Measurements from ENCODE around the gene MAP7D3.

Gene MAP7D3

GRCh38 chrX:136214551-136214950 lies 36.6 kb downstream of the MAP7D3 start:
- H3K27me3 ChIP-seq (replicated peaks; ENCODE audit: control insufficient read depth, insufficient read depth, low read length) = no peaks in the 10 kb centered on the region
- no peak for TF ChIP-seq CTCF (IDR thresholded peaks at IDR 0.05; ENCODE audit: insufficient read depth, low read length, poor library complexity, severe bottlenecking)
- H3K4me3 ChIP-seq (replicated peaks; ENCODE audit: low read depth, low read length) = no peak overlapping the region
- peaks cover 2% of the 10 kb centered on the region for H3K36me3 ChIP-seq (ENCODE audit: control insufficient read depth, insufficient read depth, low read length)
- DNase-seq (ENCODE audit: extremely low read depth, insufficient read length) = no peak

GRCh38 chrX:136212557-136213111 lies 38.6 kb downstream of the MAP7D3 start:
- no peak for DNase-seq (ENCODE audit: extremely low read depth, insufficient read length)
- no peaks in the 10 kb centered on the region for H3K27me3 ChIP-seq (replicated peaks; ENCODE audit: control insufficient read depth, insufficient read depth, low read length)
- no peak overlapping the region for H3K4me3 ChIP-seq (replicated peaks; ENCODE audit: low read depth, low read length)
- H3K36me3 ChIP-seq (ENCODE audit: control insufficient read depth, insufficient read depth, low read length) = no peaks in the 10 kb centered on the region; the same call in 1 of the 2 replicates
- no peak for TF ChIP-seq CTCF (IDR thresholded peaks at IDR 0.05; ENCODE audit: insufficient read depth, low read length, poor library complexity, severe bottlenecking)

- H3K36me3 ChIP-seq (ENCODE audit: control insufficient read depth, insufficient read depth, low read length) = no peaks in the 10 kb centered on the region; the same call in 1 of the 2 replicates
- H3K27me3 ChIP-seq (replicated peaks; ENCODE audit: control insufficient read depth, insufficient read depth, low read length) = no peaks in the 10 kb centered on the region
- DNase-seq (ENCODE audit: extremely low read depth, insufficient read length) = no peak
- no peak overlapping the region for H3K4me3 ChIP-seq (replicated peaks; ENCODE audit: low read depth, low read length)
- TF ChIP-seq CTCF (IDR thresholded peaks at IDR 0.05; ENCODE audit: insufficient read depth, low read length, poor library complexity, severe bottlenecking) = no peak
Measured at GRCh38 chrX:136211766-136212556, 39.2 kb downstream of the MAP7D3 start.

- no peaks in the 10 kb centered on the region; the same call in 1 of the 2 replicates for H3K36me3 ChIP-seq (ENCODE audit: control insufficient read depth, insufficient read depth, low read length)
- TF ChIP-seq CTCF (IDR thresholded peaks at IDR 0.05; ENCODE audit: insufficient read depth, low read length, poor library complexity, severe bottlenecking) = no peak
- no peak overlapping the region for H3K4me3 ChIP-seq (replicated peaks; ENCODE audit: low read depth, low read length)
- no peaks in the 10 kb centered on the region for H3K27me3 ChIP-seq (replicated peaks; ENCODE audit: control insufficient read depth, insufficient read depth, low read length)
- DNase-seq (ENCODE audit: extremely low read depth, insufficient read length) = no peak
Measured at GRCh38 chrX:136210806-136211205, 40.4 kb downstream of the MAP7D3 start.

- H3K27me3 ChIP-seq (replicated peaks; ENCODE audit: control insufficient read depth, insufficient read depth, low read length) = no peaks in the 10 kb centered on the region
- TF ChIP-seq CTCF (IDR thresholded peaks at IDR 0.05; ENCODE audit: insufficient read depth, low read length, poor library complexity, severe bottlenecking) = no peak
- no peak overlapping the region for H3K4me3 ChIP-seq (replicated peaks; ENCODE audit: low read depth, low read length)
- H3K36me3 ChIP-seq (ENCODE audit: control insufficient read depth, insufficient read depth, low read length) = no peaks in the 10 kb centered on the region; the same call in 1 of the 2 replicates
- DNase-seq (ENCODE audit: extremely low read depth, insufficient read length) = no peak
Measured at GRCh38 chrX:136210243-136210642, 41.0 kb downstream of the MAP7D3 start.

Measured in GM06990 (cell line).